ENCODE results near the gene ALG1.

The ALG1 gene

GRCh38 chr16:5058476-5058875 lies 13.2 kb upstream of the ALG1 start:
- no peak for ATAC-seq (replicated peaks)
- Mint-ChIP-seq H3K27ac (no peak overlapping the region), H3K4me1 (ENCODE audit: low read depth in 2 of 2) (no peaks in the 10 kb centered on the region), H3K9me3 (no peaks in the 10 kb centered on the region), H3K27me3 (peaks cover 10 to 31% of the 10 kb centered on the region in 2 donors), H3K4me3 (no peak overlapping the region), H3K36me3 (ENCODE audit: insufficient read depth) (no peaks in the 10 kb centered on the region)
- no peak for DNase-seq

GRCh38 chr16:5059386-5060072 lies 12.1 kb upstream of the ALG1 start:
- DNase-seq (no peak), ATAC-seq (replicated peaks) (no peak)
- no peaks in the 10 kb centered on the region for H3K9me3 Mint-ChIP-seq
- H3K4me3 Mint-ChIP-seq = no peak overlapping the region
- H3K36me3 Mint-ChIP-seq (ENCODE audit: insufficient read depth) = no peaks in the 10 kb centered on the region
- peaks cover 10 to 36% of the 10 kb centered on the region in 2 donors for H3K27me3 Mint-ChIP-seq
- H3K27ac Mint-ChIP-seq = no peak overlapping the region
- H3K4me1 Mint-ChIP-seq (ENCODE audit: low read depth in 2 of 2) = no peaks in the 10 kb centered on the region

- Mint-ChIP-seq H3K4me3 (no peak overlapping the region), H3K4me1 (ENCODE audit: low read depth in 2 of 2) (no peaks in the 10 kb centered on the region), H3K36me3 (ENCODE audit: insufficient read depth) (no peaks in the 10 kb centered on the region), H3K27me3 (peaks cover 10 to 40% of the 10 kb centered on the region in 2 donors), H3K9me3 (no peaks in the 10 kb centered on the region), H3K27ac (no peak overlapping the region)
- DNase-seq (no peak), ATAC-seq (replicated peaks) (no peak)
These were observed 11.5 kb upstream of the ALG1 start for GRCh38 chr16:5060073-5060641.

DNA sequence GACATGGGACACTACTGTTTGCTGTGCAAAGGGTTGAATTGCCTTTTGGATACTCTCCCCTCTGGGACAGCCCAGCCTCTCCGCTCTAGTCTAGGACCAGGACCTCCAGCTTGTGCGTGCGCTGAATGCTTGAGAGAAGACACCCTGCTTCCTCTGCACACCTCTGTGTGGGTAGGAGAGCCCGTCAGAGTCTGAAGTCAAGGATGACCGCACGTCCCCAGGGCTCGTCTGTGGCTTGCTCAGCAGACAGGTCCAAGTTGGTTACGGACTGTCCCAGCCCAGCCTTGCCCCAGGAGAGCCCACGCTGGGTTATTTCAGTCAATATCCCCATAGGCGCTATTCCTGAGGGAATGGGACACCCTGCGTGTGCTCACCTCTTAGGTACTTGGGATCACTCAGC lies 9.6 kb upstream of the ALG1 start:
- Mint-ChIP-seq H3K4me3 (no peak overlapping the region), H3K4me1 (ENCODE audit: low read depth in 2 of 2) (no peaks in the 10 kb centered on the region), H3K27me3 (peaks cover 10 to 47% of the 10 kb centered on the region in 2 donors), H3K36me3 (ENCODE audit: insufficient read depth) (no peaks in the 10 kb centered on the region), H3K27ac (no peak overlapping the region), H3K9me3 (no peaks in the 10 kb centered on the region)
- DNase-seq (no peak), ATAC-seq (replicated peaks) (no peak)

DNA sequence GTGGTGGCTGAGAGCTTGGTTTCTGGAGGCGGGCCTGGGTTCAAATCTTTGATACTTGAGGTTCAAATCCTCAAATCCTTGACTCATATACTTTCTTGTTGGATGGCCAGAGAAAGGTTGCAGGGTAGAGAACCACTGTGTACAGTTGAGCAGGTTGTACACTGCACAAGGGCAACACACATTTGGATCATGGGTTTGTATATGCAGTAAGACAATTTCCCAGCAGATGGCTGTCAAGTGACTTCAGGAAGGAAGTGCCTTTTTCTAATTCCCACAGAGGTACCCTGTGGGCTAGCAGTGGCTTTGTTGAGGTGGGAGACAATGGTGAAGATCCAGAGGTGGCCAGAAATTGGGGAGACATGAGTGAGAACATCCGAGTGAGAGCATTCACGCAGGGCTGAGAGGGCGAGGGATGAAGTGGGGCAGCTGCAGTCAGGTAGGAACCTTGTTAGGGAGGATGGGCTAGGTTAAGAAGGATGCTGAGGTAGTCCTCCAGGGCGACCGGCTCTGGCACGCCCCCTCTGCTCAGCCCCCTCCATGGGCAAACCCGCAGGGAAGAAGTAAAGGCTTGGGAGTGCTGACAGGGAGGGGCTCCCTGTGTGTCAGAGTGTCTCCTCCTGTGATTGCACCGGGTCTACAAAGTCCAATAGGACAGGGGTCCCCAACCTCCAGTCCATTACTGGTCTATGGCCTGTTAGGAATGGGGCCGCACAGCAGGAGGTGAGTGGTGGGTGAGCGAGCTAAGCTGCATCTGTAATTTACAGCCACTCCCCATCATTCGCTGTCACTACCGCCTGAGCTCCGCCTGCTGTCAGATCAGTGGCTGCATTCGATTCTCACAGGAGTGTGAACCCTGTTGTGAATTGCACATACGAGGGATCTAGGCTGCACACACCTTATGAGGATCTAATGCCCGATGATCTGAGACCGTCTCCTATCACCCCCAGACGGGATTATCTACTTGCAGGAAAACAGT lies 8.6 kb upstream of the ALG1 start:
- Mint-ChIP-seq H3K36me3 (ENCODE audit: insufficient read depth) (no peaks in the 10 kb centered on the region), H3K4me1 (ENCODE audit: low read depth in 2 of 2) (no peaks in the 10 kb centered on the region), H3K4me3 (no peak overlapping the region), H3K27me3 (peaks cover 10 to 47% of the 10 kb centered on the region in 2 donors), H3K9me3 (no peaks in the 10 kb centered on the region), H3K27ac (no peak overlapping the region)
- no peak for DNase-seq
- ATAC-seq (replicated peaks) = no peak

- no peaks in the 10 kb centered on the region for H3K36me3 Mint-ChIP-seq (ENCODE audit: insufficient read depth)
- no peaks in the 10 kb centered on the region for H3K9me3 Mint-ChIP-seq
- no peak overlapping the region for H3K4me3 Mint-ChIP-seq
- H3K27ac Mint-ChIP-seq = no peak overlapping the region
- ATAC-seq (replicated peaks) (no peak), DNase-seq (no peak)
- peaks cover 10 to 45% of the 10 kb centered on the region in 2 donors for H3K27me3 Mint-ChIP-seq
- H3K4me1 Mint-ChIP-seq (ENCODE audit: low read depth in 2 of 2) = no peaks in the 10 kb centered on the region
These were observed 6.7 kb upstream of the ALG1 start for GRCh38 chr16:5064915-5065314.

- no peak overlapping the region for H3K27ac Mint-ChIP-seq
- H3K4me3 Mint-ChIP-seq = no peak overlapping the region
- H3K4me1 Mint-ChIP-seq (ENCODE audit: low read depth in 2 of 2) = no peaks in the 10 kb centered on the region
- H3K9me3 Mint-ChIP-seq = no peaks in the 10 kb centered on the region
- ATAC-seq (replicated peaks) = no peak
- peaks cover 10 to 41% of the 10 kb centered on the region in 2 donors for H3K27me3 Mint-ChIP-seq
- no peak for DNase-seq
- H3K36me3 Mint-ChIP-seq (ENCODE audit: insufficient read depth) = no peaks in the 10 kb centered on the region
These were observed 6.3 kb upstream of the ALG1 start for GRCh38 chr16:5065326-5065725.

DNA sequence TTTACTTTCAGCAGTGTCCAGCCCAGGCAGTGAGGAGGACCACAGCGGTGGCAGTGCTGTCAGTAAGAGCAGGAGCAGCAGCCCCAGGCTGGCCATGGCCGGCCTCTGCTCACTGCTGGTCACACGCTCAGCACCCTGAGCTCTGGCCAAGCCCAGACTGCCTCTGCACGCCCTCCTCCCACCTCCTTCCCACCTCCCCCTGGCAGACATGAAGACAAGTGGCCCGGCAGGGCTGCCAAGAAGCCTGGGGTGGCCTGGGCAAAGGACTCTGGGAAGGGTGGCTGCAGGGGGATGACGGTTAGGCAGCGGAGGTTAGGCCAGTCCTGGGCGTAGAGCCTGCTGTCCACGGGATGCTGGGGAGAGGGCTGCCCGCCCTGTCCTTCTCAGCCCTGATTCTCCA lies 5.8 kb upstream of the ALG1 start, which contains the start of gene C16orf89:
C16orf89 (minus strand) TSS at position 144 of the 400 bp plus-strand sequence; CDS start at position 96, 48 bp downstream.
- Mint-ChIP-seq H3K27me3 (peaks cover 10 to 38% of the 10 kb centered on the region in 2 donors), H3K27ac (no peak within 1 kb of the TSS), H3K9me3 (no peaks in the 10 kb centered on the region), H3K4me3 (no peak within 1 kb of the TSS), H3K4me1 (ENCODE audit: low read depth in 2 of 2) (peaks cover under 1 to 2% of the 10 kb centered on the region in 2 donors), H3K36me3 (ENCODE audit: insufficient read depth) (no peaks in the 10 kb centered on the region)
- no peak for ATAC-seq (replicated peaks)
- no peak for DNase-seq

DNA sequence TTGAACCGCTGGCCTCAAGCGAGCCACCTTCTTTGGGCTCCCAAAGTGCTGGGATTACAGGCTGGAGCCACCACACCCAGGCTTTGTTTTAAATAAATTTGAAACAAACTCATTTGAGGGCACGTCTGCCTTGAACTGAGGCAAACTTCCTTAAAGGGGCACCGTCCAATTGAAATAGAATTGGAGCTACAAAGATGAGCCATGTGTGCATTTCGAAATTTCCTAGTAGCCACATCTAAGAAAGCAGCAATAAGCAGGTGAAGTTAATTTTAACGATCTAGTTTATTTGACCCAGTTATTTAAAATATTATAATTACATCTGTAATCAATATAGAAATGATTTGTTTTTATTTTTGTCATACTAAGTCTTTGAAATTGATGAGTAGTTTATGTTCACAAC lies 5.1 kb upstream of the ALG1 start:
- no peak overlapping the region for H3K27ac Mint-ChIP-seq

DNA sequence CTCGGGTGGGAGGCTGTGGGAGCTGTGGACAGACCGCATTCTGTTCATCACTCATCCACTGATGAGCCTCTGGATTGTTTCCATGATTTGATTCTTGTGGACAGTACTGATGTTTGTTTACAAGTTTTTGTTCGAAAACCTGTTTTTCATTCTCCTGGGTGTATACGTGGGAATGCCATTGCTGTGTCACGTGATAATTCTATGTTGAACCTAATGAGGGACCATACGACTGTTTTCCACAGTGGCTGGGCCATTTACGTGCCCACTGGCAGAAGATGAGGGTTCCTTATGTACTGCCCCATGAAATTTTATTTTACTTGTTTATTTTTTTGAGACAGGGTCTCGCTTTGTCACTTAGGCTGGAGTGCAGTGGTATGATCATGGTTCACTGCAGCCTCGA lies 2.6 kb upstream of the ALG1 start:
- Mint-ChIP-seq H3K4me3 (no peak overlapping the region), H3K4me1 (ENCODE audit: low read depth in 2 of 2) (peaks cover 24 to 27% of the 10 kb centered on the region in 2 donors), H3K9me3 (no peaks in the 10 kb centered on the region), H3K27me3 (peaks cover 0 to 15% of the 10 kb centered on the region in 2 donors), H3K27ac (no peak overlapping the region), H3K36me3 (ENCODE audit: insufficient read depth) (peaks cover 20% of the 10 kb centered on the region)
- no peak for ATAC-seq (replicated peaks)
- DNase-seq = no peak

More for the DNA sequence above, 5.1 kb upstream of the ALG1 start:
- Mint-ChIP-seq H3K36me3 (ENCODE audit: insufficient read depth) (peaks cover 3% of the 10 kb centered on the region), H3K4me1 (ENCODE audit: low read depth in 2 of 2) (peaks cover 7 to 9% of the 10 kb centered on the region in 2 donors), H3K4me3 (no peak overlapping the region), H3K9me3 (no peaks in the 10 kb centered on the region), H3K27me3 (peaks cover 10 to 35% of the 10 kb centered on the region in 2 donors)
- ATAC-seq (replicated peaks) = no peak
- DNase-seq = no peak

GRCh38 chr16:5069854-5070253 lies 1.8 kb upstream of the ALG1 start:
- H3K4me3 Mint-ChIP-seq = peak overlapping the region in 1 of 2 donors; percentile 45
- DNase-seq (no peak), ATAC-seq (replicated peaks) (no peak)
- peak overlapping the region in 1 of 2 donors; percentile 98 for H3K27ac Mint-ChIP-seq
- peaks cover 24 to 27% of the 10 kb centered on the region in 2 donors for H3K4me1 Mint-ChIP-seq (ENCODE audit: low read depth in 2 of 2)
- H3K27me3 Mint-ChIP-seq = peaks cover 0 to 7% of the 10 kb centered on the region in 2 donors
- no peaks in the 10 kb centered on the region for H3K9me3 Mint-ChIP-seq
- H3K36me3 Mint-ChIP-seq (ENCODE audit: insufficient read depth) = peaks cover 22% of the 10 kb centered on the region

DNA sequence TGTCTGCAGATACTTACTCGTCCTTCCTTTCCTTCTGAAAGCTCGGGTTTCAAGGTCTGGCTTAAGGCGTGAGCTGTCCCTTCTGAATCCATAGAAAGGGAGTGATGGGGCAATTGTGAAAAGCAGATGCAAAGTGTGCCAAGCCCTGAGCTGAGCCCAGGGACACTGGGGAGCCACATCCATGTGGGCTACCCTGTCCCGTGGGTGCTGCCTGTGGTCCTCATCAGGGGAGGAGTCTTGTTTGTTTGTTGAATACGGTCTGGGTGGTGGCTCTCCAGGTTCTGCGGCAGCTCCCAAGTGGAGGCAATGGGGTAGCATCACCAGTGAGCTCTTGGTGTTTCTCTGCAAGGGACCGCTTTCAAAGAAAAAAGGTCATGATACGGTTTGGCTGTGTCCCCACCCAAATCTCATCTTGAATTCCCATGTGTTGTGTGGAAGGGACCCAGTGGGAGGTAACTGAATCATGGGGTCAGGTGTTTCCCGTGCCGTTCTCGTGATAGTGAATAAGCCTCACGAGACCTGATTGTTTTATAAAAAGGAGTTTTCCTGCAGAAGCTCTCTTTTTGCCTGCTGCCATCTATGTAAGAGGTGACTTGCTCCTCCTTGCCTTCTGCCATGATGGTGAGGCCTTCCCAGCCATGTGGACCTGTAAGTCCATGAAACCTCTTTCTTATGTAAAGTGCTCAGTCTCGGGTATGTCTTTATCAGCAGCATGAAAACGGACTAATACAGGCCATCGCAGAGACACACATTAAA lies 1.0 kb upstream of the ALG1 start:
- Mint-ChIP-seq H3K27ac (peak overlapping the region; percentile 98 to 99), H3K27me3 (peaks cover 0 to 2% of the 10 kb centered on the region in 2 donors), H3K9me3 (no peaks in the 10 kb centered on the region), H3K4me1 (ENCODE audit: low read depth in 2 of 2) (peaks cover 27% of the 10 kb centered on the region in 2 donors), H3K36me3 (ENCODE audit: insufficient read depth) (peaks cover 29% of the 10 kb centered on the region), H3K4me3 (peak overlapping the region in 1 of 2 donors; percentile 96)
- DNase-seq = no peak
- ATAC-seq (replicated peaks) = no peak

- ATAC-seq (replicated peaks) (no peak), DNase-seq (no peak)
- Mint-ChIP-seq H3K4me1 (ENCODE audit: low read depth in 2 of 2) (peaks cover 27% of the 10 kb centered on the region in 2 donors), H3K4me3 (peak overlapping the region; percentile 96), H3K9me3 (no peaks in the 10 kb centered on the region), H3K36me3 (ENCODE audit: insufficient read depth) (peaks cover 36% of the 10 kb centered on the region), H3K27me3 (no peaks in the 10 kb centered on the region), H3K27ac (peak overlapping the region; percentile 98 to 99)
These were observed 332 bp upstream of the ALG1 start for GRCh38 chr16:5071341-5071680.
